Endothelial cell of umbilical vein (primary cell): Measurements from ENCODE around the gene CCDC3. TPM values are rescaled to one million over a fixed set of nuclear protein-coding genes. Genes with fewer than 3 reads are reported as not detected.

ENCODE experiments used
- BruUV-seq: library from RNA; stranded (reverse); fragments of 400-500 nt; replicated peaks from 2 replicates; lab custom pipeline; 2021; lab: Mats Ljungman, UMichigan
- CTCF ChIA-PET: fragments of 300-600, 350-600 bp; sonication (Branson Sonifier 250); formaldehyde crosslinking; loops from one replicate; lab custom pipeline; 2021; ENCODE audit warnings: antibody characterized with exemption, inconsistent platforms; lab: Charles Lee
- POLR2A ChIA-PET: fragments of 300-600, 350-600 bp; sonication (Branson Sonifier 250); formaldehyde crosslinking; loops from one replicate; lab custom pipeline; 2021; ENCODE audit warnings: antibody characterized with exemption, inconsistent platforms; lab: Charles Lee
- DNase-seq: peaks from one replicate; pipeline ENCODE4 v3.0.0-alpha.2; 2011; ENCODE audit warnings: low read depth, low spot score
- FAIRE-seq: peaks from 2 replicates; lab custom pipeline; 2011; peaks lifted over from hg19 to GRCh38; lab: Jason Lieb, UNC
- H2AFZ ChIP-seq: 2 replicates; pipeline ENCODE4 v1.6.0; 2012; ENCODE audit warnings: low read depth, low read length, control low read depth, inconsistent platforms
- H3K27ac ChIP-seq: 2 replicates; pipeline ENCODE4 v1.5.1; 2011; ENCODE audit warnings: low read depth, mild to moderate bottlenecking, control low read depth, low read length, moderate library complexity; ENCODE audit not compliant: insufficient read depth
- H3K27me3 ChIP-seq, 2 experiments: 2 replicates each; pipeline versions ENCODE4 v1.6.0 to v1.6.1; 2011; ENCODE audit warnings: low read length in 2 of 2, mixed read lengths in 1 of 2; ENCODE audit not compliant: control insufficient read depth in 2 of 2, insufficient read depth in 2 of 2
- H3K36me3 ChIP-seq, 2 experiments: 2 replicates in 1 of 2; 3 replicates in 1 of 2; pipeline ENCODE4 v1.5.1; 2011; ENCODE audit warnings: low read length in 2 of 2, mild to moderate bottlenecking in 1 of 2, moderate library complexity in 1 of 2; ENCODE audit not compliant: control insufficient read depth in 2 of 2, insufficient read depth in 2 of 2; ENCODE audit errors: extremely low read depth in 1 of 2
- H3K4me1 ChIP-seq: 3 replicates; pipeline ENCODE4 v1.5.1; 2011; ENCODE audit warnings: mild to moderate bottlenecking, low read length; ENCODE audit not compliant: control insufficient read depth, insufficient read depth; ENCODE audit errors: extremely low read depth
- H3K4me2 ChIP-seq: 2 replicates; pipeline ENCODE4 v1.6.1; 2011; ENCODE audit warnings: low read length, control low read depth, mixed read lengths; ENCODE audit not compliant: insufficient read depth
- H3K4me3 ChIP-seq, 3 experiments: fragments of 200-600 bp in 1 of 3; sonication (generic), shearing (Covaris generic) in 1 of 3; replicated peaks in 1 of 3; 2 replicates each; pipeline ENCODE4 v1.5.1; 2011 to 2016; ENCODE audit warnings: control low read depth in 3 of 3, low read length in 3 of 3, mild to moderate bottlenecking in 2 of 3, inconsistent platforms in 1 of 3, low read depth in 1 of 3, moderate library complexity in 1 of 3; ENCODE audit not compliant: insufficient read depth in 1 of 3
- H3K79me2 ChIP-seq: 2 replicates; pipeline ENCODE4 v1.6.0; 2012; ENCODE audit warnings: low read length, inconsistent platforms; ENCODE audit not compliant: control insufficient read depth, insufficient read depth
- H3K9ac ChIP-seq: replicated peaks from 2 replicates; pipeline ENCODE3; 2011; ENCODE audit warnings: low read length, control low read depth; ENCODE audit not compliant: insufficient read depth; ENCODE audit errors: extremely low read depth
- H3K9me1 ChIP-seq: replicated peaks from 3 replicates; pipeline ENCODE4 v1.6.0; 2011; ENCODE audit warnings: mild to moderate bottlenecking, low read length; ENCODE audit not compliant: control insufficient read depth, insufficient read depth; ENCODE audit errors: extremely low read depth
- H3K9me3 ChIP-seq: replicated peaks from 2 replicates; pipeline ENCODE4 v1.5.1; 2012; ENCODE audit warnings: low read length, inconsistent platforms; ENCODE audit not compliant: control insufficient read depth, insufficient read depth
- H4K20me1 ChIP-seq: replicated peaks from 2 replicates; pipeline ENCODE3; 2011; ENCODE audit warnings: mild to moderate bottlenecking, low read length; ENCODE audit not compliant: control insufficient read depth, insufficient read depth; ENCODE audit errors: extremely low read depth
- EZH2 ChIP-seq: IDR thresholded peaks from 2 replicates; pipeline ENCODE4 v1.6.1; 2012; ENCODE audit warnings: borderline replicate concordance, low read depth, mild to moderate bottlenecking, moderate library complexity, low read length, inconsistent platforms; ENCODE audit not compliant: severe bottlenecking
- FOS ChIP-seq: IDR thresholded peaks from 2 replicates; pipeline ENCODE4 v1.6.1; 2011; ENCODE audit warnings: mild to moderate bottlenecking, low read length, moderate library complexity, borderline replicate concordance; ENCODE audit not compliant: insufficient read depth
- GATA2 ChIP-seq: IDR thresholded peaks from 2 replicates; pipeline ENCODE4 v1.7.0; 2011; ENCODE audit warnings: low read depth, mild to moderate bottlenecking, moderate library complexity, mixed read lengths, low read length; ENCODE audit not compliant: insufficient read length, insufficient read depth
- JUN ChIP-seq: IDR thresholded peaks from 2 replicates; pipeline ENCODE4 v1.6.1; 2011; ENCODE audit warnings: borderline replicate concordance, low read depth; ENCODE audit not compliant: insufficient read length, insufficient read depth
- MYC ChIP-seq: IDR thresholded peaks from one replicate; pipeline ENCODE4 v1.6.1; 2011; ENCODE audit warnings: mild to moderate bottlenecking, low read depth, low read length
- POLR2A ChIP-seq: IDR thresholded peaks from 2 replicates; pipeline ENCODE4 v1.6.1; 2012; ENCODE audit warnings: low read depth, mild to moderate bottlenecking, control low read depth, low read length
- POLR2AphosphoS5 ChIP-seq: IDR thresholded peaks from 2 replicates; pipeline ENCODE4 v1.6.1; 2012; ENCODE audit warnings: low read depth, mild to moderate bottlenecking, control low read depth, low read length, moderate library complexity; ENCODE audit not compliant: insufficient read depth
- dilution Hi-C: fragments of 300-500 bp; cut with MboI; formaldehyde crosslinking; loops from one replicate; pipeline ENCODE4 v1.15.0; 2019; ENCODE audit warnings: low sequenced_read_pairs; ENCODE audit not compliant: extremely low pct_ligation_motif_present
- intact Hi-C: fragments of 100-400 bp; cut with micrococcal nuclease; formaldehyde crosslinking; loops from one replicate; pipeline ENCODE4 v1.10.0; 2022
- polyA plus RNA-seq, 4 experiments: library from polyadenylated mRNA; depleted of rRNA in 3 of 4; stranded (reverse) in 3 of 4; unstranded in 1 of 4; fragments of >200 nt; gene quantifications; 2 replicates each; pipeline versions ENCODE4 v1.2.1 to v1.2.3, GENCODE V29; 2011 to 2012; ENCODE audit warnings: missing spikeins in 1 of 4
- total RNA-seq: library from RNA; stranded (reverse); gene quantifications from 2 replicates; pipeline ENCODE4 v1.2.3, GENCODE V29; 2021
- TF ChIP-seq, protein P1 (sequence below): IDR thresholded peaks from 2 replicates; pipeline ENCODE4 v1.6.1; 2011; ENCODE audit not compliant: insufficient read depth, insufficient read length
- TF ChIP-seq, protein P2 (sequence below), 2 donors: IDR thresholded peaks; 1 replicate in 1 of 2; 2 replicates in 1 of 2; pipeline ENCODE4 v1.5.1; 2011; ENCODE audit warnings: low read length in 2 of 2, mild to moderate bottlenecking in 2 of 2, moderate library complexity in 2 of 2, control low read depth in 1 of 2, inconsistent platforms in 1 of 2, low read depth in 1 of 2; ENCODE audit not compliant: insufficient read depth in 1 of 2; ENCODE audit errors: extremely low read depth in 1 of 2

CCDC3 gene
- total and polyA plus RNA-seq, 2 donors (not counting 3 experiments of a cell fraction or from before 2014, with no cell fraction given) = 0.90 to 1.4 TPM

DNA sequence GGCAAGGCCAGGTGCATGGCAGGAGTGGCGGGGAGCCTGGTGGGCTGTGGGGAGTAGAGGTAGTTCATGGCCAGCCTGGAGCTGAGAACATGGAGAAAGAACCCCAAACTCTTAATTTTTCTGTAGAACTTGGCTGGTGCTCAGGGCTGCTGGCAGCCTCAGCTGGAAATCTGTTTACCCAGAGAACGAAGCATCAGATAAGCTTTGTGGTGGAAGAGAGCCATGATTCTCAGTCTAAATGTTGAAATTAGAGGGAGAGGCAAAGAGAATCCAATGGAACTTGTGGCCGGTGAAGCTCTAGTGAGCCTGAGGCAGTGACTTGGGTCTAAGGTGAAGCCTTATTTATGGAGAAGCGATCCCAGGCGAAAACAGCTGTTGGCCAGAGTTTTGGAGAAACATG, 126.4 kb downstream of the CCDC3 start:
- ChIA-PET CTCF (interaction anchor here (0.6 to 1.6 kb wide), 2 partner anchors 11 to 199 kb away, joined by 3 to 4 read pairs; no protein-coding TSS in a partner anchor), POLR2A (no interaction called here)
- no TSS peak for BruUV-seq
- no peak overlapping the region for H3K4me3 ChIP-seq
- intact Hi-C loops = no loop called here
- H2AFZ ChIP-seq = no peak overlapping the region
- no peaks in the 10 kb centered on the region for H3K9me3 ChIP-seq
- no peaks in the 10 kb centered on the region for H3K9me1 ChIP-seq
- FAIRE-seq (no peak), DNase-seq (no peak)
- no peaks in the 10 kb centered on the region for H4K20me1 ChIP-seq
- no peaks in the 10 kb centered on the region for H3K36me3 ChIP-seq
- H3K27me3 ChIP-seq = peaks cover 0 to 2% of the 10 kb centered on the region in 2 experiments
- no peak overlapping the region for H3K27ac ChIP-seq
- dilution Hi-C loops = no loop called here
- TF ChIP-seq EZH2 = no peak
- no peak for TF ChIP-seq POLR2AphosphoS5
- TF ChIP-seq MYC = no peak
- TF ChIP-seq, protein P1, sequence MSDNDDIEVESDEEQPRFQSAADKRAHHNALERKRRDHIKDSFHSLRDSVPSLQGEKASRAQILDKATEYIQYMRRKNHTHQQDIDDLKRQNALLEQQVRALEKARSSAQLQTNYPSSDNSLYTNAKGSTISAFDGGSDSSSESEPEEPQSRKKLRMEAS = no peak
- TF ChIP-seq FOS = no peak
- no peak for TF ChIP-seq JUN
- TF ChIP-seq, protein P2, sequence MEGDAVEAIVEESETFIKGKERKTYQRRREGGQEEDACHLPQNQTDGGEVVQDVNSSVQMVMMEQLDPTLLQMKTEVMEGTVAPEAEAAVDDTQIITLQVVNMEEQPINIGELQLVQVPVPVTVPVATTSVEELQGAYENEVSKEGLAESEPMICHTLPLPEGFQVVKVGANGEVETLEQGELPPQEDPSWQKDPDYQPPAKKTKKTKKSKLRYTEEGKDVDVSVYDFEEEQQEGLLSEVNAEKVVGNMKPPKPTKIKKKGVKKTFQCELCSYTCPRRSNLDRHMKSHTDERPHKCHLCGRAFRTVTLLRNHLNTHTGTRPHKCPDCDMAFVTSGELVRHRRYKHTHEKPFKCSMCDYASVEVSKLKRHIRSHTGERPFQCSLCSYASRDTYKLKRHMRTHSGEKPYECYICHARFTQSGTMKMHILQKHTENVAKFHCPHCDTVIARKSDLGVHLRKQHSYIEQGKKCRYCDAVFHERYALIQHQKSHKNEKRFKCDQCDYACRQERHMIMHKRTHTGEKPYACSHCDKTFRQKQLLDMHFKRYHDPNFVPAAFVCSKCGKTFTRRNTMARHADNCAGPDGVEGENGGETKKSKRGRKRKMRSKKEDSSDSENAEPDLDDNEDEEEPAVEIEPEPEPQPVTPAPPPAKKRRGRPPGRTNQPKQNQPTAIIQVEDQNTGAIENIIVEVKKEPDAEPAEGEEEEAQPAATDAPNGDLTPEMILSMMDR (IDR thresholded peaks at IDR 0.05; ENCODE audit: extremely low read depth in 1 of 2, insufficient read depth in 1 of 2, low read depth in 1 of 2, low read length in 2 of 2) = no peak
- no peak for TF ChIP-seq POLR2A
- TF ChIP-seq GATA2 = no peak
- H3K4me1 ChIP-seq = no peaks in the 10 kb centered on the region
- no peak overlapping the region for H3K4me2 ChIP-seq
- no peak overlapping the region for H3K9ac ChIP-seq
- no peaks in the 10 kb centered on the region for H3K79me2 ChIP-seq
